ENCODE measurements around the gene PLPP7.

- no peak for TF ChIP-seq POLR2A (IDR thresholded peaks at IDR 0.05)
- no peak for TF ChIP-seq CTCF (IDR thresholded peaks at IDR 0.05)
Measured at GRCh38 chr9:131319486-131319885, 30.0 kb downstream of the PLPP7 start.
